NCI-H510A (cell line): ENCODE results near the gene CDH4.

Experiments
- DNase-seq: peaks from one replicate; lab custom pipeline; 2025; lab: John Stamatoyannopoulos, UW

Gene CDH4

GRCh38 chr20:61754976-61755778, 503.1 kb downstream of the CDH4 start:
- DNase-seq: no peak

GRCh38 chr20:61755971-61756845, 504.1 kb downstream of the CDH4 start:
- no peak for DNase-seq

GRCh38 chr20:61756966-61757677, 505.1 kb downstream of the CDH4 start:
- no peak for DNase-seq

GRCh38 chr20:61757678-61758563, 505.9 kb downstream of the CDH4 start:
- no peak for DNase-seq

- no peak for DNase-seq
Observed at GRCh38 chr20:61758564-61759200, 506.6 kb downstream of the CDH4 start.

- DNase-seq: no peak
Observed at GRCh38 chr20:61759286-61760065, 507.4 kb downstream of the CDH4 start.

GRCh38 chr20:61760321-61760720, 508.3 kb downstream of the CDH4 start:
- no peak for DNase-seq

GRCh38 chr20:61760731-61761130, 508.7 kb downstream of the CDH4 start:
- DNase-seq: no peak

GRCh38 chr20:61761453-61762166, 509.5 kb downstream of the CDH4 start:
- DNase-seq: no peak

- no peak for DNase-seq
Observed at GRCh38 chr20:61762167-61762710, 510.2 kb downstream of the CDH4 start.

- no peak for DNase-seq
Observed at GRCh38 chr20:61762886-61763739, 511.1 kb downstream of the CDH4 start.

GRCh38 chr20:61763740-61764400, 511.8 kb downstream of the CDH4 start:
- DNase-seq: no peak

- DNase-seq: no peak
Observed at GRCh38 chr20:61764471-61765025, 512.5 kb downstream of the CDH4 start.

GRCh38 chr20:61765081-61765870, 513.2 kb downstream of the CDH4 start:
- DNase-seq: no peak

- DNase-seq: no peak
Observed at GRCh38 chr20:61765871-61766654, 514.0 kb downstream of the CDH4 start.
